ENCODE results near the gene ACTG2.

Gene ACTG2

GRCh38 chr2:73899801-73900336 is 7.1 kb downstream of the ACTG2 start:
- no peak overlapping the region for H3K9ac ChIP-seq (ENCODE audit: low read length)
- no peaks in the 10 kb centered on the region for H3K79me2 ChIP-seq (ENCODE audit: insufficient read depth, low read length)
- no peaks in the 10 kb centered on the region for H4K20me1 ChIP-seq (ENCODE audit: low read depth, low read length)
- H3K9me2 ChIP-seq (replicated peaks; ENCODE audit: insufficient read depth, low read length) = no peaks in the 10 kb centered on the region
- no peaks in the 10 kb centered on the region for H3K9me3 ChIP-seq (ENCODE audit: insufficient read depth, low read length)
- no peaks in the 10 kb centered on the region for H3K27me3 ChIP-seq (ENCODE audit: low read length)
- TF ChIP-seq EZH2phosphoT487 (conservative IDR thresholded peaks at IDR 0.05; ENCODE audit: low read length) = no peak
- TF ChIP-seq, protein P1, sequence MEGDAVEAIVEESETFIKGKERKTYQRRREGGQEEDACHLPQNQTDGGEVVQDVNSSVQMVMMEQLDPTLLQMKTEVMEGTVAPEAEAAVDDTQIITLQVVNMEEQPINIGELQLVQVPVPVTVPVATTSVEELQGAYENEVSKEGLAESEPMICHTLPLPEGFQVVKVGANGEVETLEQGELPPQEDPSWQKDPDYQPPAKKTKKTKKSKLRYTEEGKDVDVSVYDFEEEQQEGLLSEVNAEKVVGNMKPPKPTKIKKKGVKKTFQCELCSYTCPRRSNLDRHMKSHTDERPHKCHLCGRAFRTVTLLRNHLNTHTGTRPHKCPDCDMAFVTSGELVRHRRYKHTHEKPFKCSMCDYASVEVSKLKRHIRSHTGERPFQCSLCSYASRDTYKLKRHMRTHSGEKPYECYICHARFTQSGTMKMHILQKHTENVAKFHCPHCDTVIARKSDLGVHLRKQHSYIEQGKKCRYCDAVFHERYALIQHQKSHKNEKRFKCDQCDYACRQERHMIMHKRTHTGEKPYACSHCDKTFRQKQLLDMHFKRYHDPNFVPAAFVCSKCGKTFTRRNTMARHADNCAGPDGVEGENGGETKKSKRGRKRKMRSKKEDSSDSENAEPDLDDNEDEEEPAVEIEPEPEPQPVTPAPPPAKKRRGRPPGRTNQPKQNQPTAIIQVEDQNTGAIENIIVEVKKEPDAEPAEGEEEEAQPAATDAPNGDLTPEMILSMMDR (IDR thresholded peaks at IDR 0.05; ENCODE audit: insufficient read depth, low read length, poor library complexity, severe bottlenecking) = no peak
- no peak overlapping the region for H3K27ac ChIP-seq (ENCODE audit: low read depth, low read length)
- no peaks in the 10 kb centered on the region for H3F3A ChIP-seq (ENCODE audit: insufficient read depth)
- no peak overlapping the region for H2AFZ ChIP-seq (ENCODE audit: low read depth, low read length, severe bottlenecking)
- no peak overlapping the region for H3K4me2 ChIP-seq (ENCODE audit: low read depth, low read length, poor library complexity, severe bottlenecking)
- H3K36me3 ChIP-seq (ENCODE audit: low read length) = no peaks in the 10 kb centered on the region
- no peak overlapping the region for H3K4me3 ChIP-seq (ENCODE audit: insufficient read depth, low read length, poor library complexity, severe bottlenecking)

DNA sequence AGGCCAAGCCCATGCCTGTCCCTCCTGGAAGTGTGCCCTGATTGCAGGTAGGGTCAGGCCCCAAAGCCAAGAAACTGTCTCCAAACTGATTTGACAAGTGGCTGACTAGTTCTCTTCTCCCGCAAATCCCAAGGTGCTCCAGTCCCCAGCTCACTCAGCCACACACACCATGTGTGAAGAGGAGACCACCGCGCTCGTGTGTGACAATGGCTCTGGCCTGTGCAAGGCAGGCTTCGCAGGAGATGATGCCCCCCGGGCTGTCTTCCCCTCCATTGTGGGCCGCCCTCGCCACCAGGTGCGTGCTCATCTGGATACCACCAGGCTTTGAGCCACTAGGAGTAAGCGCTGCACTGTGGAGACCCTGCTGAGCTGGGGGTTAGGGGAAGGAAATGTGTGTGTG is 8.3 kb downstream of the ACTG2 start:
- Histone ChIP-seq H3K27me3 (ENCODE audit: low read length) (no peaks in the 10 kb centered on the region), H4K20me1 (ENCODE audit: low read depth, low read length) (no peaks in the 10 kb centered on the region)

DNA sequence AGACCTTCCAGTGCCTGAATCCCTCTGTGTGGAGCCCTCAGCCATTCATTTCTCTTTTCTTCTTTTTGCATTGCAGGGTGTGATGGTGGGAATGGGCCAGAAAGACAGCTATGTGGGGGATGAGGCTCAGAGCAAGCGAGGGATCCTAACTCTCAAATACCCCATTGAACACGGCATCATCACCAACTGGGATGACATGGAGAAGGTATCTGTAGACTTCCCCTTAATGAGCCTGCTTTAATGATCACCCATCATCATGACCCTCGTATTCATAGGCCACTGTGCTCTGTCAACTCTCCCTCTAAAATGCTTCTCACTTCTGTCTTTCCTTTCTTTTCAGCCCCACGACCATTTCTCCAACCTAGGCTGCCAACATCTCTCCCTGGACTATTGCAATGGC is 9.5 kb downstream of the ACTG2 start:
- Histone ChIP-seq H3K36me3 (ENCODE audit: low read length) (no peaks in the 10 kb centered on the region), H2AFZ (ENCODE audit: low read depth, low read length, severe bottlenecking) (no peak overlapping the region), H3F3A (ENCODE audit: insufficient read depth) (no peaks in the 10 kb centered on the region), H3K79me2 (ENCODE audit: insufficient read depth, low read length) (no peaks in the 10 kb centered on the region), H3K4me3 (ENCODE audit: insufficient read depth, low read length, poor library complexity, severe bottlenecking) (no peak overlapping the region), H3K9me3 (ENCODE audit: insufficient read depth, low read length) (no peaks in the 10 kb centered on the region), H4K20me1 (ENCODE audit: low read depth, low read length) (no peaks in the 10 kb centered on the region), H3K27ac (ENCODE audit: low read depth, low read length) (no peak overlapping the region), H3K9me2 (replicated peaks; ENCODE audit: insufficient read depth, low read length) (no peaks in the 10 kb centered on the region), H3K27me3 (ENCODE audit: low read length) (no peaks in the 10 kb centered on the region), H3K4me2 (ENCODE audit: low read depth, low read length, poor library complexity, severe bottlenecking) (no peak overlapping the region), H3K9ac (ENCODE audit: low read length) (no peak overlapping the region)
- TF ChIP-seq EZH2phosphoT487 (conservative IDR thresholded peaks at IDR 0.05; ENCODE audit: low read length) = no peak
- TF ChIP-seq, protein P1 (IDR thresholded peaks at IDR 0.05; ENCODE audit: insufficient read depth, low read length, poor library complexity, severe bottlenecking) = no peak

More for the DNA sequence above, 8.3 kb downstream of the ACTG2 start:
- H3K9ac ChIP-seq (ENCODE audit: low read length) = no peak overlapping the region
- H3K4me3 ChIP-seq (ENCODE audit: insufficient read depth, low read length, poor library complexity, severe bottlenecking) = no peak overlapping the region
- no peaks in the 10 kb centered on the region for H3K9me2 ChIP-seq (replicated peaks; ENCODE audit: insufficient read depth, low read length)
- H3F3A ChIP-seq (ENCODE audit: insufficient read depth) = no peaks in the 10 kb centered on the region
- no peaks in the 10 kb centered on the region for H3K79me2 ChIP-seq (ENCODE audit: insufficient read depth, low read length)
- no peak overlapping the region for H3K27ac ChIP-seq (ENCODE audit: low read depth, low read length)
- H3K9me3 ChIP-seq (ENCODE audit: insufficient read depth, low read length) = no peaks in the 10 kb centered on the region
- no peak overlapping the region for H3K4me2 ChIP-seq (ENCODE audit: low read depth, low read length, poor library complexity, severe bottlenecking)
- H2AFZ ChIP-seq (ENCODE audit: low read depth, low read length, severe bottlenecking) = no peak overlapping the region
- TF ChIP-seq, protein P1 (IDR thresholded peaks at IDR 0.05; ENCODE audit: insufficient read depth, low read length, poor library complexity, severe bottlenecking) = no peak
- no peak for TF ChIP-seq EZH2phosphoT487 (conservative IDR thresholded peaks at IDR 0.05; ENCODE audit: low read length)
- no peaks in the 10 kb centered on the region for H3K36me3 ChIP-seq (ENCODE audit: low read length)

Measured in SU-DHL-6 (cell line).